ENCODE measurements around the gene LRIT1.

DNA sequence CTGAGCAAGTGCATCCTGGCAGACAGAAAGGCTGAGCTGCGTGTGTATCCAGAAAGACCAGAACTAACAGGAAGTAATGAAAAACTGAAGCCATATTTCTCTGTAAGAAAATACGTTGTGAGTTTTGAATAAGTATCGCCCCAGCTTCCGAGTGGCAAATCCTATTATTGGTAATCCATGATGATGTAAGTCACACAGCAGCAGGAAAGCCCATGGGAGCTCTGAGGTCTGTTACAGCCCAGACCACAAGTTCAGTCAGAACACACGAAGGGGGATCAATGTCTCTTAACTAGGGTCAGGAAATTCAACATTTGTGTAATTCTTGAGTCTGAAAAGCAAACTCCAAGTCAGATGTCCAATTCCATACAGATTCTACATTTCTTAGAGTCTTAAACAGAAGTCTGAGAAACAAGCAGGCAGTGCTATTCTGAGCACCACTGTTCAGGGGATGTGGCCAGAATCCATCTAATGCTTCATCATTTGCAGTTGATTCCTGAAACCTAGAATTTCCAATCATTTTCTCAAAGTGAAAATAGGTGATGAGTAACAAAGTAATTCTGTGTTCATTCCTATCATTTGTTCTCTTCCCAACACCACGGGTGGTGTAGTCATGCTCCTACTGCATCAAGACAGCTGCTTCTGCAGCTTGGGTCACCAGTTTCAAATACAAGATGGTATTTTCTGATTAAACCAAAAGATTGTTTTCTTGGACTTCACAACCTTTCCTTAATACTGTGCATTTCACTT, 15.7 kb downstream of the LRIT1 start, which contains the start of gene LRIT2:
- TF ChIP-seq, protein P1, sequence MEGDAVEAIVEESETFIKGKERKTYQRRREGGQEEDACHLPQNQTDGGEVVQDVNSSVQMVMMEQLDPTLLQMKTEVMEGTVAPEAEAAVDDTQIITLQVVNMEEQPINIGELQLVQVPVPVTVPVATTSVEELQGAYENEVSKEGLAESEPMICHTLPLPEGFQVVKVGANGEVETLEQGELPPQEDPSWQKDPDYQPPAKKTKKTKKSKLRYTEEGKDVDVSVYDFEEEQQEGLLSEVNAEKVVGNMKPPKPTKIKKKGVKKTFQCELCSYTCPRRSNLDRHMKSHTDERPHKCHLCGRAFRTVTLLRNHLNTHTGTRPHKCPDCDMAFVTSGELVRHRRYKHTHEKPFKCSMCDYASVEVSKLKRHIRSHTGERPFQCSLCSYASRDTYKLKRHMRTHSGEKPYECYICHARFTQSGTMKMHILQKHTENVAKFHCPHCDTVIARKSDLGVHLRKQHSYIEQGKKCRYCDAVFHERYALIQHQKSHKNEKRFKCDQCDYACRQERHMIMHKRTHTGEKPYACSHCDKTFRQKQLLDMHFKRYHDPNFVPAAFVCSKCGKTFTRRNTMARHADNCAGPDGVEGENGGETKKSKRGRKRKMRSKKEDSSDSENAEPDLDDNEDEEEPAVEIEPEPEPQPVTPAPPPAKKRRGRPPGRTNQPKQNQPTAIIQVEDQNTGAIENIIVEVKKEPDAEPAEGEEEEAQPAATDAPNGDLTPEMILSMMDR (IDR thresholded peaks at IDR 0.05 in 4 of 5, conservative IDR thresholded peaks at IDR 0.05 in 1 of 5) = no peak
- TF ChIP-seq POLR2A (IDR thresholded peaks at IDR 0.05) = no peak
